Hematopoietic multipotent progenitor cell treated with erythropoietin and hydrocortisone succinate and interleukin-3 and kit ligand, for 6 days (in vitro differentiated cells): ENCODE data around the gene HELZ2.
A peak's percentile ranks its signal among the peaks of the same experiment; 100 is the strongest.

Source experiments
- DNase-seq: peaks from one replicate; pipeline ENCODE4 v3.0.0-alpha.2; 2015

HELZ2 gene

DNA sequence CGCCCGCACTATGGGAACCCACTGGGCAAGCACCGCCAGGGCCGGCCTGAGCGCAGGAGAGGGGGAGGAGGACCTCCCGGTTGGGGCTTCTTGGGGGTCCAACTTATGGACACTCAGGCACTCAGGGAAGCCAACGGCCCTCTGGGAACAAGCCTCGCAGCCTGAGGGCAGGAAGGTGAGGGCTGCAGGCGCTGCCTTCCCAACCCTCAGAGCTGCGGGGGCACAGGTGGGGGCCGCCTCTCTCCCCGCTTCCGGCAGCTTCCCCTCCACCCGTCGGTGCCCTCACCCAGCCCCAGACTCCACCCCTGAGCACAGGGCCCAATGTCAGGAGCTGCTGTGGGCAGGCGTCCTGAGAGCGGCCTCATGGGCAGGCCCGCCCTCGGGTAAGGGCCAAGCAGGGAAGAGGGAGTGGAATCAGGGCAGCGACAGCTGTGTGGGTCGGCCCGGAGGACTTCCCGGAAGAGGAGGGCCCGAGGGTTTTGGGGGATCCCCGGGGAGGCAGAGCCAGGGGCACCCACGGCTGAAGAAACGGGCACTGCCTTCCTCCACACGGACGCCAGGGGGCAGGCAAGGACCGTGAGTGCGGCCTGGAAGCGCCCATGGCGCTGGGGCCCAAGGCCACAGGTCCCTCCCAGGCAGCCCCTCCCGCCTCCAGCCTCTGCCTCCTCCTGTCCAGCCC is 36.4 kb downstream of the HELZ2 start:
- DNase-seq = peak; percentile 93

DNA sequence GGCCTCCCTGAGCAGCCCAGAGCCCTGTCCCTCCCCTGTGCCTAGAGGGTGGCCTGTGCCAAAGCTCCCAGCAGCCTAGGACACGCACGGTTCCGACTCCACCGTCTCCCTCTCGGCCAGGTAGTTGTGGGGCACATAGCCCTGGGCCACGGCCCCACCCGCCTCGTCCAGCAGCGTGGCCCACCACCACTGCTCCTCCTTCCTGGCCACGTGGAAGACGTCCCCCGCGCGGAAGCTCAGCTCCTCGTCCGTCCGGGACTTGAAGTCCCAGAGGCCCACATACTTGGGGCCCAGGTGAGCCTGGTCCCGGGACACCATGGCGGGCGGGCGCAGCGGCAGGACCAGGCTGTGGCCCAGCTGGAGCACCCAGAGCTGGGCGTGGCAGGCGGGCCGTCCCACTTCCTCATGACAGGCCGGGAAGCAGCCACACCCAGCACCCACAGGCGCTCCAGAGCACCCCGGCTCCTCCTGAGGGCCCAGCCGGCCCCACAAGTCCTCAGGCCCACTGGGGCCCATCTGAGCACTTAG is 37.0 kb downstream of the HELZ2 start, which contains the start of gene PTK6:
Gene PTK6, minus strand, starts transcription at position 380 of the 528 bp plus-strand sequence. Its CDS starts 62 bp downstream, at position 318.
- DNase-seq = peak; percentile 63

DNA sequence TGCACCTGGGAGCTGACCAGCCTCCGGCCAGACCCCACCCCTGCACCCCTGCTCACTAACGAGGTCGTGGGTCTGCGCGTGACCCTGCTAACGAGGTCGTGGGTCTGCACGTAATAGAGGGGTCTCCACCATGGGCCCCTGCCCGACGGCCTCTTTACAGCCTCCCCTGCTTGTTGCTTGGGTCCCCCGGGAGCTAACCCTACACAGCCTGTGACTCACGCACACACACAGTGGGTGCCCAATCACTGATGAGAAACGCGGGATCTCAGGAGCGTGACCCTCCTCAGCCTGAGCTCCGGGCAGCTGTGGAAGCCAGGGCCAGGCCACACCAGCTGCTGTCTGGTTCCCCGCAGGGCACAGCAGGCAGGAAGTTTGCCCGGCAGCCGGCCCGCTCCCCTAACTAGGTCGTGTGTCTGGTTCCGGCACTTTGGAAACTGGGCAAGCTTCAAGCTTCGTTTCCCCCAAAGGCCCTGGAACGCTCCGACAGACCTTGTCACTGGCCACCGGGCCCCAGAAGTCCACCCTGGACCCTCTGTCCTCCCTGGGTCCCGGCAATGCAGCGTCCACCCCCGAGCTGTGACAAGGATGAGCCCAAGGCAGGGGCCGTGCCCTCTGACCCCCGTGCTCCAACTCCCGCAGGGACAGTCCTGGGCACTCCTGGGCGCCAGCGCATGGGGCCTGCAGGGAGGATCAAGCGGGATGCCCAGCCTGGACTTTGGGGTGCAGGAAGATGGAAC is 37.6 kb downstream of the HELZ2 start:
- DNase-seq = no peak

DNA sequence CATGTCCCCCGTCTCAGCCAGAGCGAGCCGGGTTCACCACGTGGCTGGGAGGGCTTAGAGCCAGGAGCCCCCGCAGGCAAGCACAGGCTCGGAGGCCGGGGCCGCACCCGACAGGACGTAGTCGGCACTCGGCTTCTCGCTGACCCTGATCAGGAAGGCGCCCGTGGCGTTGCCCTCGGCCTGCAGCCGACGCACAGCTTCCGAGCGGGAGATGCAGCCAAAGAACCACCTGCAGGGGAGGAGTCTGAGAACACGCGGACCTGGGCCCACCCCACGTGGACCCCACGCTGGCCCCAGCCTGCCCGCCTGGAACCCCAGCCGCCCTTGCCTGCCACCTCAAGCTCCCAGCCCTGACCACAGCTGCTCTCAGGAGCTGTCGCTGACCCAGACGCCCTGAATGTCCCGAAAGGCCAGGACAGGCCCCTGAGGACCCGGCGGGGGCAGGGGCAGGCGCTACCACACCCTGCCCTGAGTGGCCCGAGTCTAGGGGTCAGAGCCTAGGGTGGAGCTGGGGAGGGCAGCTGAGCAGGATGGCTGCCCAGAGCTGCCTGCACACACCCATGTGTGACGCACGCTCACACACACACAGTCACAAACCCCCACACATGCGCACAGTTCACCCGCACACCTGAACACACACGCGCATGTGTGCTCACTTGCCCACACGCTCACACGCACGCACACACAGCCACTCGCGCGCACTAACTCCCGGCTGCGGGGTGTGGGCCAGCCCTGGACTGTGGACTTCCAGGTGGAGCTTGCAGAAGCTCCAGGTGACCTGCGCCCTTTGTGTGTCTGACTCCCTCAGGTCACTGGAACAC is 39.0 kb downstream of the HELZ2 start:
- DNase-seq = no peak

DNA sequence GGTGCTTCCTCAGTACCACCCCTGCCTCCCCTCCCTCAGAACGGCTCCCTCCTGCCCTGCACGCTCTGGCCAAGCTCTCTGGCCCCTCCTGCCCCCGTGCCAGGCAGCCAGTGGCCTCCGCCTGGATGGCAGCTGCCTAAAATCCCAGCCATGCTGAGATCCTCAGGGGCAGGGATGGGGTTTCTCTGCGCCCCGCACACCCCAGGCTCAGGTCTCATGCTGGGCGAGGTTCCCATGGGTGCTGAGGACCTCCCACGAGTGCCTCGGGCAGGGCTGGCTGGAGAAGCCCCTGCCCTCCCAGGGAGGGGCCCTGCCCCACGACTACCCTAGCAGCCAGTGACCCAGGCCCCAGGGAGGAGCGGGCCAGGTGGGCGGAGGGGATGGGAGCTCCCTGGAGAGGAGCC is 39.6 kb downstream of the HELZ2 start:
- no peak for DNase-seq

DNA sequence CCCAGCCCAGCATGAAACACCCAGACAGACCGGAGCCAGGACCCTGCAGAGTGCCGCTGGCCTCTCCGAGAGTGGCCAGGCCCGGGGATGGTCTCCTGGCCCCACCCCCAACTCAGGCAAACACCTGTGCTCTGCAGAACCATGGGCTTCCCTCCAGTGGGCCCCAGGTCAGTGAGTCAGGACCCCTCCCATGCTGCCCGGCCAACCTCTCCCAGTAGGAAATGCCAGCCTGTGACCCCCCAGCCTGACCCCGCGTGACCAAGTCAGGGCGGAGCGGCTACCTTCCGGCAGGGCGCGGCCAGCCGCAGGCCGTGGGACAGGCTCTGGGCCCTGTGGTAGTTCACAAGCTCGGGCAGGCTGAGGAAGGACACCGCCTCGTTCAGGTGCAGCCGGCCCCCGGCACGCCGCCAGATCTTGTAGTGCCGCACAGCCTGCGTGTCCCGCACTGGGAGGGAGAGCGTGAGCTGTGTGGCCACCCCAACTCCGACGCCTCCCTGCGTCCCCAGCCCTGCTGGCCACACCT is 40.1 kb downstream of the HELZ2 start:
- DNase-seq = no peak

DNA sequence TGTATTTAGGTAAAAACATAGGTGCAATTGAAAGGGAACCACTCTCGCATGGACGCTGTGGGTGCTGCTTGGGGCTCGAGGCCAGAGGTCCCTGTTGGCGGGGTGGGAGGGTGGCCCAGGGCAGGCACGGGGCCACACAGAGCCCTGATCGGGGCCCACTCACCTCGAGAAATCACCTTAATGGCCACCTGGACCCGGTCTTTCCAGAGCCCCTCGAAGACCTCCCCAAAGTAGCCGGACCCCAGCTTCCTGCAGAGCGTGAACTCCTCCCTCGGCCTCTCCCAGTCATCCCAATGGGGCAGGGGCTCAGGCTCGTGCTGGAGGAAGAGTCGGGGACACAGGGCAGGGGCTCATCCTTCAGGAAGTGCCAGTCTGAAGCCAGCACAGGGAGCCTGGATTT is 40.7 kb downstream of the HELZ2 start:
- DNase-seq = no peak

DNA sequence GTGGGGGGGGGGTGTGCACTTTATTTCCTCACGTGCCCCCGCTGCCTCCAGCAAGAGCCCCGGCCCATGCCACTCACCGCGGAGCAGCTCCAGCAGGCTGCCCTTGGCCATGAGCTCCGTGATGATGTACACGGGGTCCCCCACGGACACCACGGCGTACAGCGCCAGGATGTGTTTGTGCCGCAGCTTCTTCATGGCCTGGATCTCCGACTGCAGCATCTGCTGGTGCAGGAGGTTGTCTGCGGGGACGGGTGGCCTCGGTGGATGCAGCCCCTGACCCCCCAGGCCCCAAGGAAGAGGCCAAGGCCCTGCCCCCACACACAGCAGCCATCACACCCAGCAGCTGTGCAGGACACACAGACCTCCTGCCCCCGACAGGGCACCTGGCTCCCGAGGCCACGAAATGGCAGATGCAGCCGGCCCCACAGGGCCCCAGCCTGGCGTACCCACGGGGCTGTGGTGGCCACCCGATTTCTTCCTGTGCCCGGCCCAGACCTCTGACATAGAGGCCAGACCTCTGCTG is 41.5 kb downstream of the HELZ2 start:
- no peak for DNase-seq

DNA sequence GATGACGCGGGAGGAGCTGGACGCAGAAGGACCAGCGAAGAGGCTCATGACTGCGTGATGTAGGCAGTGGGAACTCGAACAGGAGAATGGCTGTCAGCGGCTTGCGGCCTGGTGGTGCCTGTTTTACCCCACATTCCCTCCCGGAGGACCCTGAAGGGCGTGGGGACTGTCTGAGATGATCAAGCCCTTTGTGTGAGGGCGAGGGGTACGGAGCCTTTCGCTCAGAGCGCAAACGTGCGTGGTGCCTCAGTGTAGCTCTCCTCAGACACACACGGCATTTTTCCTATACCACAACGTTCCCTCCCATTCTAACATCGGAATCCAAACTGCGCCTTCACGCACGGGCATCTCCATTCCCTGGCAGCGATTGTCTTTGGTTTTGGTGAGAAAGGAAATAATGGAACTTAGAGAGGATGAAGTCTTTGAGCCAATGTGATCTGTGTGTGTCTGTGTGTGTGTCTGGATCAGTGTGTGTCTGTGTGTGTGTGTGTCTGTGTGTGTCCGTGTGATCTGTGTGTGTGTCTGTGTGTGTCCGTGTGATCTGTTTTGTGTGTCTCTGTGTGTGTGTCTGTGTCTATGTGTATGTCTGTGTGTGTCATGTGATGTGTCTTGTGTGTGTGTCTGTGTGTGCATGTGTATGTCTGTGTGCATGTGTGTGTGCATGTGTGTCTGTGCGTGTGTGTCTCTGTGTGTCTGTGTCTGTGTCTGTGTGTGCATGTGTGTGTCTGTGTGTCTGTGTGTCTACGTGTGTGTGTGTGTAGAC is 42.2 kb downstream of the HELZ2 start:
- no peak for DNase-seq

- DNase-seq = no peak
Measured at GRCh38 chr20:63530788-63531160, 43.3 kb downstream of the HELZ2 start.

GRCh38 chr20:63529861-63530787 is 43.9 kb downstream of the HELZ2 start:
- DNase-seq = no peak

DNA sequence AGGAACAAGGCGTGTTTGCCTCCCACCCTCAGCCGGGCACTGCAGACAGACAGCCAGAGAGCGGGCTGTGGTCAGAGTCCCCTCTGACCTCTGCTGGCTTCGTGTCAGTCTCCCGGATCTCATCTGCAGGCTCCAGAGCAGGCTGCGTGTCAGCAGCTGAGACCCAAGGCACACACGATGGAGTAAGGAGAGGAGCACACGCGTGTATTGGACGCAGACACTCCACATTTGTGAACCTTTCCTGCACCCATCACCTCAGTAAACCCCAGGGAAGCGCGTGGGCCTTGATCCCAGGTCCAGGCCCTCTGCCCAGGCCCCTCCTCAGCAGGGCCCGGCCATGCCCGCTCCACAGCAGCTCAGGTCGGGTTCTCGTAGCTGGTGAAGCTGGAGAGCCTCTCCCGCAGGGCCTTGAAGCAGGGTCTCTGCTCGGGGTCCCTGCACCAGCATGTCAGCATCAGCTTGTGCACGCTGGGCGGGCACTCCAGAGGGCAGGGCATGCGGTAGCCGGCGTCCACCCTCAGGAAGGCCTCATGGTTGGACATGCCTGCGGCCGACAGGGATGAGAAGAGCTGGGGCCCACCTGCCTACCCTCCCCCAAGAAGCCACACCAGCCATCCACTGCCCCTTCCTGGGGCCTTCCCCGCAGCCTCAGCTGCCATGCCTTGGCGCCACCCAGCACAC is 44.7 kb downstream of the HELZ2 start:
- DNase-seq = no peak

GRCh38 chr20:63527184-63527583 is 46.9 kb downstream of the HELZ2 start:
- no peak for DNase-seq

DNA sequence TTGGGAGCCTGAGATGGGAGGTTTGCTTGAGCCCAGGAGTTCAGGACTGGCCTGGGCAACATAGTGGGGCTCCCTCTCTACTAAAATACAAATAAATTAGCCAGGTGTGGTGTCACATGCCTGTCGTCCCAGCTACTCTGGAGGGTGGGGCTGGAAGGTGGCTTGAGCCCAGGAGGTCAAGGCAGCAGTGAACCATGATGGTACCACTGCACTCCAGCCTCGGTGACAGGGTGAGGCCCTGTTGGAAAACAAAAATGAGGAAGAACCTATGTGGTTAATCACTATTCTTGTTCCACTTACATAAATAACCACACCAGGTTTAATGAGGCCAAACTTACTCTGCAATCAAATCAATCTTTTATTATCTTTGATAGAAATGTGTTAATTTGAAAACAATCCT is 48.1 kb downstream of the HELZ2 start:
- no peak for DNase-seq

GRCh38 chr20:63525185-63525584 is 48.9 kb downstream of the HELZ2 start:
- no peak for DNase-seq
